HG03432 (cell line): Measurements from ENCODE around the gene SH3RF3.

ENCODE experiments used
- ATAC-seq: cut with Tn5 transposase; IDR thresholded peaks from one replicate; pipeline ENCODE4 v1.9.1; 2021; ENCODE audit warnings: mild to moderate bottlenecking, moderate library complexity; ENCODE audit not compliant: unreplicated experiment

The SH3RF3 gene

GRCh38 chr2:109439390-109439786 lies 310.4 kb downstream of the SH3RF3 start:
- ATAC-seq, result no peak

- no peak for ATAC-seq
Measured at GRCh38 chr2:109439986-109440385, 311.0 kb downstream of the SH3RF3 start.

- no peak for ATAC-seq
Measured at GRCh38 chr2:109440499-109441156, 311.6 kb downstream of the SH3RF3 start.

GRCh38 chr2:109442715-109443319 lies 313.8 kb downstream of the SH3RF3 start:
- no peak for ATAC-seq

GRCh38 chr2:109444916-109445315 lies 315.9 kb downstream of the SH3RF3 start:
- ATAC-seq, result no peak

GRCh38 chr2:109446278-109447131 lies 317.5 kb downstream of the SH3RF3 start:
- no peak for ATAC-seq

- no peak for ATAC-seq
Measured at GRCh38 chr2:109447251-109447661, 318.3 kb downstream of the SH3RF3 start.

GRCh38 chr2:109447776-109448175 lies 318.8 kb downstream of the SH3RF3 start:
- ATAC-seq, result no peak

GRCh38 chr2:109448207-109448606 lies 319.2 kb downstream of the SH3RF3 start:
- ATAC-seq, result no peak

- ATAC-seq, result no peak
Measured at GRCh38 chr2:109448946-109449788, 320.2 kb downstream of the SH3RF3 start.

GRCh38 chr2:109450574-109451273 lies 321.7 kb downstream of the SH3RF3 start:
- no peak for ATAC-seq

- ATAC-seq, result no peak
Measured at GRCh38 chr2:109451671-109452070, 322.7 kb downstream of the SH3RF3 start.

- no peak for ATAC-seq
Measured at GRCh38 chr2:109452318-109453305, 323.6 kb downstream of the SH3RF3 start.

GRCh38 chr2:109453371-109453995 lies 324.5 kb downstream of the SH3RF3 start:
- ATAC-seq, result no peak

- ATAC-seq, result no peak
Measured at GRCh38 chr2:109454304-109454703, 325.3 kb downstream of the SH3RF3 start.

- no peak for ATAC-seq
Measured at GRCh38 chr2:109454765-109455394, 325.9 kb downstream of the SH3RF3 start.

- ATAC-seq, result no peak
Measured at GRCh38 chr2:109455731-109456691, 327.0 kb downstream of the SH3RF3 start.
